ENCODE results near the gene PRDM16. TPM values are rescaled to one million over a fixed set of nuclear protein-coding genes. Genes with fewer than 3 reads are reported as not detected.

Gene PRDM16
- total RNA-seq, 1 experiment from 2014 or later = 6.1 TPM

DNA sequence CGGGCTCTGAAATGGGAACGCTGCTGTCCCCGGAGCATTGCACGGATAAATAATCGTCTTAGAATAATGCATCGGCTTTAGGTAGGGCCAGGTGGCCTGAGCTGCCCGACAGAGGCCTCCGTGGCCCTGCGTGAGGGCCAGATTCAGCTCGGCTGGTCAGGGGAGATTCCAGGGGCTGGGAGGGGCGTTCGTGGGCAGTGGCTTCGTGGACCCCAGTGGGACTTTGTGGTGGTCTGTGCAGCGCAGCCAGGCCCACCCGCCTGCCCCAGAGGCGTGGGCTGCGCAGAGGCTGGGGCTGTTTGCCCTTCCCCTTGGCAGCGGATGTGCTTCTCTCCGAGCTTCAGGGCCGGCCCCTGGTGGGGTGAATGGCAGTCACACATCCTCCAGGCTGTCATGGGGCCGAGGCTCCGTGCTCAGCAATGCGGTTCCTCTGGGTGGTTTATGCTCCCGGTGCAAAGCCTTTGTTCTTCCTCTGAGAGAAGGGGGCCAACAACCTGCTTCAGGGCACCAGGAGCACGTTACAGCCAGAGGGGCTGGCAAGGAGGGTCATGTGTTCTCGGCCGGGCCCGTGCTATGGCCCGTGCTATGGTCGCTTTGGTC lies 104.5 kb downstream of the PRDM16 start:
- no peak overlapping the region for H3K4me2 ChIP-seq (ENCODE audit: low read length)
- no peak for ATAC-seq
- H3K9me3 ChIP-seq (ENCODE audit: control insufficient read depth in 1 of 2, insufficient read depth in 1 of 2, low read depth in 1 of 2, low read length in 2 of 2) = no peaks in the 10 kb centered on the region
- H4K20me1 ChIP-seq (ENCODE audit: insufficient read depth) = no peaks in the 10 kb centered on the region
- RAD21 ChIA-PET (ENCODE audit: low non-redundant PET in 1 of 2, low total read pairs in 2 of 2, uncharacterized antibody in 2 of 2, unreplicated experiment in 2 of 2) = no interaction called here
- H2AFZ ChIP-seq (ENCODE audit: low read depth, low read length, poor library complexity, severe bottlenecking) = no peak overlapping the region
- no peak overlapping the region for H3K4me3 ChIP-seq (replicated peaks in 1 of 2; ENCODE audit: low read depth in 1 of 2, low read length in 2 of 2)
- no peak overlapping the region for H3K27ac ChIP-seq (ENCODE audit: low read depth, low read length)
- H3K9me2 ChIP-seq (ENCODE audit: insufficient read depth) = no peaks in the 10 kb centered on the region
- DNase-seq (ENCODE audit: low read depth, low spot score) = no peak
- no TSS peak for BruUV-seq (replicated peaks)
- intact Hi-C loops (cut with micrococcal nuclease) = no loop called here
- H3K36me3 ChIP-seq (ENCODE audit: control insufficient read depth in 1 of 2, insufficient read depth in 2 of 2, low read length in 2 of 2) = no peaks in the 10 kb centered on the region
- no peak for TF ChIP-seq FOSL1 (IDR thresholded peaks at IDR 0.05; ENCODE audit: low read depth)
- TF ChIP-seq EZH2 (IDR thresholded peaks at IDR 0.05) = no peak
- no peak for TF ChIP-seq SIN3A (IDR thresholded peaks at IDR 0.05; ENCODE audit: low read depth)
- TF ChIP-seq ZFX (IDR thresholded peaks at IDR 0.05) = no peak
- TF ChIP-seq, protein P1, sequence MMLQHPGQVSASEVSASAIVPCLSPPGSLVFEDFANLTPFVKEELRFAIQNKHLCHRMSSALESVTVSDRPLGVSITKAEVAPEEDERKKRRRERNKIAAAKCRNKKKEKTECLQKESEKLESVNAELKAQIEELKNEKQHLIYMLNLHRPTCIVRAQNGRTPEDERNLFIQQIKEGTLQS (IDR thresholded peaks at IDR 0.05) = no peak
- TF ChIP-seq ELF1 (IDR thresholded peaks at IDR 0.05; ENCODE audit: borderline replicate concordance, low read depth) = no peak
- TF ChIP-seq, protein P2, sequence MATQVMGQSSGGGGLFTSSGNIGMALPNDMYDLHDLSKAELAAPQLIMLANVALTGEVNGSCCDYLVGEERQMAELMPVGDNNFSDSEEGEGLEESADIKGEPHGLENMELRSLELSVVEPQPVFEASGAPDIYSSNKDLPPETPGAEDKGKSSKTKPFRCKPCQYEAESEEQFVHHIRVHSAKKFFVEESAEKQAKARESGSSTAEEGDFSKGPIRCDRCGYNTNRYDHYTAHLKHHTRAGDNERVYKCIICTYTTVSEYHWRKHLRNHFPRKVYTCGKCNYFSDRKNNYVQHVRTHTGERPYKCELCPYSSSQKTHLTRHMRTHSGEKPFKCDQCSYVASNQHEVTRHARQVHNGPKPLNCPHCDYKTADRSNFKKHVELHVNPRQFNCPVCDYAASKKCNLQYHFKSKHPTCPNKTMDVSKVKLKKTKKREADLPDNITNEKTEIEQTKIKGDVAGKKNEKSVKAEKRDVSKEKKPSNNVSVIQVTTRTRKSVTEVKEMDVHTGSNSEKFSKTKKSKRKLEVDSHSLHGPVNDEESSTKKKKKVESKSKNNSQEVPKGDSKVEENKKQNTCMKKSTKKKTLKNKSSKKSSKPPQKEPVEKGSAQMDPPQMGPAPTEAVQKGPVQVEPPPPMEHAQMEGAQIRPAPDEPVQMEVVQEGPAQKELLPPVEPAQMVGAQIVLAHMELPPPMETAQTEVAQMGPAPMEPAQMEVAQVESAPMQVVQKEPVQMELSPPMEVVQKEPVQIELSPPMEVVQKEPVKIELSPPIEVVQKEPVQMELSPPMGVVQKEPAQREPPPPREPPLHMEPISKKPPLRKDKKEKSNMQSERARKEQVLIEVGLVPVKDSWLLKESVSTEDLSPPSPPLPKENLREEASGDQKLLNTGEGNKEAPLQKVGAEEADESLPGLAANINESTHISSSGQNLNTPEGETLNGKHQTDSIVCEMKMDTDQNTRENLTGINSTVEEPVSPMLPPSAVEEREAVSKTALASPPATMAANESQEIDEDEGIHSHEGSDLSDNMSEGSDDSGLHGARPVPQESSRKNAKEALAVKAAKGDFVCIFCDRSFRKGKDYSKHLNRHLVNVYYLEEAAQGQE (IDR thresholded peaks at IDR 0.05; ENCODE audit: low read depth) = no peak
- TF ChIP-seq RAD21 (IDR thresholded peaks at IDR 0.05; ENCODE audit: low read depth) = no peak
- TF ChIP-seq, protein P3, sequence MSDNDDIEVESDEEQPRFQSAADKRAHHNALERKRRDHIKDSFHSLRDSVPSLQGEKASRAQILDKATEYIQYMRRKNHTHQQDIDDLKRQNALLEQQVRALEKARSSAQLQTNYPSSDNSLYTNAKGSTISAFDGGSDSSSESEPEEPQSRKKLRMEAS (IDR thresholded peaks at IDR 0.05) = no peak
- no peak for TF ChIP-seq SRF (IDR thresholded peaks at IDR 0.05; ENCODE audit: low read depth)
- no peak for TF ChIP-seq TCF7L2 (IDR thresholded peaks at IDR 0.05; ENCODE audit: borderline replicate concordance, extremely low read depth, insufficient read depth, insufficient read length)
- no peak for TF ChIP-seq POLR2AphosphoS5 (IDR thresholded peaks at IDR 0.05; ENCODE audit: low read depth, low read length)
- no peak for TF ChIP-seq YY1 (IDR thresholded peaks at IDR 0.05; ENCODE audit: extremely low read depth, insufficient replicate concordance, low read depth, low read length)
- no peak for TF ChIP-seq POLR2A (IDR thresholded peaks at IDR 0.05; ENCODE audit: borderline replicate concordance, extremely low read depth, insufficient read depth, insufficient read length)
- H3K9ac ChIP-seq (ENCODE audit: low read length) = no peak overlapping the region
- H3K4me1 ChIP-seq (ENCODE audit: control insufficient read depth in 1 of 2, insufficient read depth in 2 of 2, low read length in 2 of 2) = no peaks in the 10 kb centered on the region
- no peaks in the 10 kb centered on the region for H3K27me3 ChIP-seq (ENCODE audit: insufficient read depth, low read length)
- POLR2A ChIA-PET = no interaction called here
- no peaks in the 10 kb centered on the region for H3K79me2 ChIP-seq (ENCODE audit: insufficient read depth, low read length)
- CTCF ChIA-PET = no interaction called here
